Loucy (cell line): ENCODE measurements around the gene NDUFV1.

Source experiments
- CTCF ChIP-seq: fragments of 200-600 bp; sonication (generic); conservative IDR thresholded peaks from 2 replicates; pipeline ENCODE4 v1.5.1; 2014; ENCODE audit warnings: mild to moderate bottlenecking, antibody characterized with exemption, low read length
- EZH2phosphoT487 ChIP-seq: fragments of 200-600 bp; IDR thresholded peaks from 2 replicates; pipeline ENCODE4 v1.6.1; 2018; ENCODE audit warnings: antibody characterized with exemption, mild to moderate bottlenecking, moderate library complexity, borderline replicate concordance

GRCh38 chr11:67592880-67593564 lies 13.7 kb upstream of the NDUFV1 start:
- TF ChIP-seq CTCF (no peak), EZH2phosphoT487 (no peak)
